GM13976 (cell line): ENCODE measurements around the gene INPP1.

Source experiments
- DNase-seq: peaks from one replicate; pipeline ENCODE4 v3.0.0; 2012; ENCODE audit warnings: low spot score
- in situ Hi-C: fragments of 300-500 bp; cut with MboI; formaldehyde crosslinking; loops from one replicate; pipeline ENCODE4 v1.12.0; 2022; ENCODE audit warnings: low sequenced_read_pairs, mixed read lengths, inconsistent platforms; ENCODE audit not compliant: unreplicated experiment
- TF ChIP-seq, protein P1 (sequence below): IDR thresholded peaks from 2 replicates; pipeline ENCODE4 v1.5.1; 2012; ENCODE audit warnings: borderline replicate concordance, mild to moderate bottlenecking; ENCODE audit not compliant: insufficient read depth; ENCODE audit errors: extremely low read depth, missing control alignments, control extremely low read depth

The INPP1 gene

DNA sequence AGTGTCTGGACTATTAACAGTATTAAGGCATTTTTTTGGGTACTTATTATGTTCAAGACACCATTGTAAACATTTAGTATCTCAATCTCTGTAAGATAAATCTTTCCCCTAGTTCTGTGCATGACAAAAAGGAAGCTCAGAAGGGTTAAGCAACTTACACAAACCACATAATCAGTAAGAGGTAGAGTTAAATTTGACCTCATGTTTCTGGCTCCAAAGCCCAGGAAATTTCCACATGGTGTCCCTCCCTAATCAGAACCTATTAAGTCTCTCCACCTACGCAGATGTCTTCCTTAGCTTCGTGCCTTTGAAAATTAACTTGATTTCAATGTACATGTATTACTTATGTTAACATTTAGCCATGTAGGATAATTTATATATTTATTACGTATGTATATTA lies 66.8 kb downstream of the INPP1 start:
- TF ChIP-seq, protein P1, sequence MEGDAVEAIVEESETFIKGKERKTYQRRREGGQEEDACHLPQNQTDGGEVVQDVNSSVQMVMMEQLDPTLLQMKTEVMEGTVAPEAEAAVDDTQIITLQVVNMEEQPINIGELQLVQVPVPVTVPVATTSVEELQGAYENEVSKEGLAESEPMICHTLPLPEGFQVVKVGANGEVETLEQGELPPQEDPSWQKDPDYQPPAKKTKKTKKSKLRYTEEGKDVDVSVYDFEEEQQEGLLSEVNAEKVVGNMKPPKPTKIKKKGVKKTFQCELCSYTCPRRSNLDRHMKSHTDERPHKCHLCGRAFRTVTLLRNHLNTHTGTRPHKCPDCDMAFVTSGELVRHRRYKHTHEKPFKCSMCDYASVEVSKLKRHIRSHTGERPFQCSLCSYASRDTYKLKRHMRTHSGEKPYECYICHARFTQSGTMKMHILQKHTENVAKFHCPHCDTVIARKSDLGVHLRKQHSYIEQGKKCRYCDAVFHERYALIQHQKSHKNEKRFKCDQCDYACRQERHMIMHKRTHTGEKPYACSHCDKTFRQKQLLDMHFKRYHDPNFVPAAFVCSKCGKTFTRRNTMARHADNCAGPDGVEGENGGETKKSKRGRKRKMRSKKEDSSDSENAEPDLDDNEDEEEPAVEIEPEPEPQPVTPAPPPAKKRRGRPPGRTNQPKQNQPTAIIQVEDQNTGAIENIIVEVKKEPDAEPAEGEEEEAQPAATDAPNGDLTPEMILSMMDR: no peak
- DNase-seq: no peak
- in situ Hi-C loops: no loop called here

DNA sequence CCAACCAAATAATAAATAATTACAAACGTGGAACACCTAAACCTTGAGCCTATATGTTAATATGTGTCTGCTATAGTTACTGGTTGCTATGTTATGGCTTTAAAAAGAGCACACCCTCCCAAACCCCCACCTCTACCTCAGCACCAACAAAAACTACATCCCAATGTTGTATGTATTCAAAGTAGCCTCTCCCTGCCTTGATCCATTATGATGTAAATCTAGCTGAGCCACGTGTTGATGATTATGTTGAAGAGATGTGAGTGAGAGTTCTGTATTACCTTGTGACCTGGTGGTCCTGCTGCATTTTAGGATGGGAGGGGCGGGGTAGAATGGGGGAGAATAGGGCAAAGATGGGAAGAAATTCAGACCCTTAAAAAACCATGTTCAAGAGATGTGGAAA lies 69.6 kb downstream of the INPP1 start:
- TF ChIP-seq, protein P1: no peak
- no peak for DNase-seq
- in situ Hi-C loops: no loop called here

DNA sequence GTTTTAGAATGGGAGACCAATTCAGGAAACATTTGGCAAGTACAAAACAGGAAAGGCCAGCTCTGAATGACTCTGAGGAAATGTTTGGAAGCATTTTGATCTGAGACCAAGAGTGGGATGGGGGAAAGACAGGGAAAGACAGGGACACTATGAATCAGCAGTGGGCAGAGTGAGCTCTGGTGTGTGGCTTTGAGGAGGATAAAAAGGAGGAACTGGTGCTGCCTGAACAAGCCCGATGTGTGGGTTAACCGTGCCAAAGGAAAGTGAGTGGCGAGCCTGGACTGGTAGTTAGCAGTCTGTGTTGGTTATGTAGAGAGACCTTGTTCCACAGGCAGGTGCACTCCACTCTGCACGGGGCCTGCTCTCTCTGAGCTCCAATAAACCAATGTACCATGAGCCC lies 70.0 kb downstream of the INPP1 start:
- no peak for DNase-seq
- in situ Hi-C loops: no loop called here
- TF ChIP-seq, protein P1: no peak

DNA sequence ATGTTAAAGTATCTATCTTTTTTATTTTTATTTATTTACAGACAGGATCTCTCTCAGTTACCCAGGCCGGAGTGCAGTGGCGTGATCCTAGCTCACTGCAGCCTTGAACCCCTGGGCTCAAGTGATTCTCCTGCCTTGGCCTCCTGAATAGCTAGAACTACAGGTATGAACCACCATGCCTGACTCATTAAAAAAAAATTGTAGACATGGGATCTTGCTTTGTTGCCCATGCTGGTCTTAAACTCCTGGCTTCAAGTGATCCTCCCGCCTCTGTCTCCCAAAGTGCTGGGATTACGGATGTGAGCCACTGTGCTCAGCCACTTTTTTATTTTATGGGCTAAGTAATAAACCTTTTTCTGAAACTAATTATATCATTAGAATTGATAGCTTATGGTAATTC lies 71.9 kb downstream of the INPP1 start:
- DNase-seq: no peak
- TF ChIP-seq, protein P1: no peak
- in situ Hi-C loops: no loop called here

GRCh38 chr2:190415794-190416775 lies 72.7 kb downstream of the INPP1 start:
- in situ Hi-C loops: no loop called here
- no peak for DNase-seq
- TF ChIP-seq, protein P1: no peak

DNA sequence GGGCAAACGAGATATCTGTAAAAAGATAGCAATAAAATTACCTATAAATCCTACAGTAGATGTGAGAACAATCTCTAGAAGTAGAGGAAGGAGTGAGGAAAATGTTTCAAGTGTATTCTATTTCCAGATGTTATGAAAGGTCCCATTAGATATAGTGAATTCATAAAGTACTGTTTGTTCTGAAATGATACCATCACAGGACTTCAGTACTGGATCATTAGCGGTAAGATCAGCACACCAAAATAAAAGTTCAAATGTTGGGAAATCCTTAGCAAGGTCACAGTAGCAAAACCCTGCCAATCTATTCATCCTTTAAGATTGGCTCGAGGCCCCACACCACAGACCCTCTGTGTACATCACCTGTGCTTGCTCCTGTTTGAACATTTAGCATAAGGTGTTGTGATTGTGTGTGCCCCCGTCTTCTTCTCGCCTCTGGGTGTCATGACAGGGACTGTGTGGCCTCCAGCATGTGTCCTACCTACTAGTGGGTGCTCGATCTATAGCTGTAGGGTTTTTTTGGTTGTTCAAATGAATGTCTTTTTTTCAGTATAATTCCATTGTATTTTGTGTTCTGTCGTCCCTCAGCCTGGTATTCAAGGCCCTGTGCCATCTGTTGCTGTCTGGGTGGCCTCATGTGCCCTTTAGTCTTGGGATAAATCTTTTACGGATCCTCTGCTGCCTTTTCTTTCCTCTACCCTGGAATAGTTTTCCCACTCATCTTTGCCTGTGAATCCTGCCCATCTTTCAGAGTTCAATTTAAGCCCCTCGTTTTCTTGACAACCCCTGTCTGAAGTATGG lies 73.9 kb downstream of the INPP1 start:
- TF ChIP-seq, protein P1: no peak
- in situ Hi-C loops: no loop called here
- DNase-seq: no peak
